ENCODE data around the gene MEF2C. TPM values are rescaled to one million over a fixed set of nuclear protein-coding genes. Genes with fewer than 3 reads are reported as not detected.

The MEF2C gene
- total RNA-seq, 2 donors from 2014 or later = 13.9 to 44.0 TPM

DNA sequence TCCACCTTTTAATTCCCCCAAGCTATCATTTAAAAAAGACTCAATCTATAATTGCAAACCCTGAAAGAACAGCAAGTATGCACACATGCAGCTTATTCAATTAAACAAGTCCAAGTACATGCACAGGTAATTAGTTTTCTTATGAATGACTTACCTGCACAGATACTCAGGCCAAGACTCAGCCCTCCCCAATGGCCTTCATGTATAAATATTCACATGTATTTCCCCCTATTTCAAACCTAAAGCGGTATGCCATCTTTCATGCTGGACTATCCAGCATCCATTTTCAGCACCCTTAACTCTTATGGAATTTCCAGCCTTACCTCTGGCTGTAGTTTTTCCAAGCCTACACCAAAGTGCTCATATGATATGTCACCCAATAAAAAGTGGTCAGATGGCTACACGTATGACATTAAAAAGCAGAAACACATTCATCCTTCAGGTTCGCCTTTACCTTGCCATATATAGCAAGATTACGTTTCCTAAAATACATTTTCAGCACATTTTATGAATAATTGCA, 205.5 kb downstream of the MEF2C start:
- Histone ChIP-seq H3K27me3 (replicated peaks; ENCODE audit: insufficient read depth) (peaks cover 59% of the 10 kb centered on the region), H3K9me3 (no peaks in the 10 kb centered on the region), H3K4me3 (no peak overlapping the region), H3K27ac (no peak overlapping the region), H3K4me1 (replicated peaks) (no peaks in the 10 kb centered on the region), H3K36me3 (no peaks in the 10 kb centered on the region)
- TF ChIP-seq POLR2AphosphoS5 (IDR thresholded peaks at IDR 0.05) (no peak), CTCF (IDR thresholded peaks at IDR 0.05) (no peak), POLR2A (IDR thresholded peaks at IDR 0.05) (no peak)
- no peak for DNase-seq (ENCODE audit: low spot score)
- intact Hi-C loops (cut with DNase I) = loop anchor here (5.0 kb wide), 1 partner anchor 535 kb away; no protein-coding TSS in a partner anchor
- WGBS = 23% methylated on average over 4 of the region's 4 CpGs

- no peaks in the 10 kb centered on the region for H3K9me3 ChIP-seq
- intact Hi-C loops (cut with DNase I) = loop anchor here (5.0 kb wide), 1 partner anchor 535 kb away; no protein-coding TSS in a partner anchor
- 25% methylated on average over 8 of the region's 8 CpGs for WGBS
- H3K27ac ChIP-seq = no peak overlapping the region
- no peak overlapping the region for H3K4me3 ChIP-seq
- TF ChIP-seq POLR2A (IDR thresholded peaks at IDR 0.05) (no peak), CTCF (IDR thresholded peaks at IDR 0.05) (no peak), POLR2AphosphoS5 (IDR thresholded peaks at IDR 0.05) (no peak)
- H3K4me1 ChIP-seq (replicated peaks) = no peaks in the 10 kb centered on the region
- DNase-seq (ENCODE audit: low spot score) = no peak
- H3K27me3 ChIP-seq (replicated peaks; ENCODE audit: insufficient read depth) = peaks cover 62% of the 10 kb centered on the region
- no peaks in the 10 kb centered on the region for H3K36me3 ChIP-seq
Observed at GRCh38 chr5:88676637-88677375, 206.2 kb downstream of the MEF2C start.

GRCh38 chr5:88675708-88676636, 207.0 kb downstream of the MEF2C start:
- DNase-seq (ENCODE audit: low spot score) = no peak
- H3K36me3 ChIP-seq = no peaks in the 10 kb centered on the region
- TF ChIP-seq CTCF (IDR thresholded peaks at IDR 0.05) (no peak), POLR2A (IDR thresholded peaks at IDR 0.05) (no peak), POLR2AphosphoS5 (IDR thresholded peaks at IDR 0.05) (no peak)
- 3% methylated on average over 54 of the region's 54 CpGs for WGBS
- H3K27me3 ChIP-seq (replicated peaks; ENCODE audit: insufficient read depth) = peaks cover 56% of the 10 kb centered on the region
- intact Hi-C loops (cut with DNase I) = loop anchor here (5.0 kb wide), 1 partner anchor 534 kb away; no protein-coding TSS in a partner anchor
- no peak overlapping the region for H3K4me3 ChIP-seq
- H3K27ac ChIP-seq = no peak overlapping the region
- no peaks in the 10 kb centered on the region for H3K9me3 ChIP-seq
- no peaks in the 10 kb centered on the region for H3K4me1 ChIP-seq (replicated peaks)

- Histone ChIP-seq H3K36me3 (no peaks in the 10 kb centered on the region), H3K4me1 (replicated peaks) (no peaks in the 10 kb centered on the region), H3K27ac (no peak overlapping the region), H3K9me3 (no peaks in the 10 kb centered on the region), H3K4me3 (no peak overlapping the region), H3K27me3 (replicated peaks; ENCODE audit: insufficient read depth) (peaks cover 55% of the 10 kb centered on the region)
- 16% methylated on average over 19 of the region's 19 CpGs for WGBS
- intact Hi-C loops (cut with DNase I) = loop anchor here (5.0 kb wide), 1 partner anchor 533 kb away; no protein-coding TSS in a partner anchor
- DNase-seq (ENCODE audit: low spot score) = no peak
- TF ChIP-seq CTCF (IDR thresholded peaks at IDR 0.05) (no peak), POLR2AphosphoS5 (IDR thresholded peaks at IDR 0.05) (no peak), POLR2A (IDR thresholded peaks at IDR 0.05) (no peak)
Observed at GRCh38 chr5:88675168-88675707, 207.7 kb downstream of the MEF2C start.
